HEK293T (cell line): Measurements from ENCODE around the gene PAK4.

Source experiments
- BHLHE40 ChIP-seq: fragments of 450-650 bp; IDR thresholded peaks from 2 replicates; pipeline ENCODE4 v1.6.1; 2016; ENCODE audit warnings: mild to moderate bottlenecking, moderate library complexity, borderline replicate concordance
- CTBP1 ChIP-seq: fragments of 450-650 bp; IDR thresholded peaks from 2 replicates; pipeline ENCODE4 v1.6.1; 2016; ENCODE audit warnings: borderline replicate concordance
- ELF4 ChIP-seq: fragments of 450-650 bp; IDR thresholded peaks from 2 replicates; pipeline ENCODE4 v1.6.1; 2017; ENCODE audit warnings: antibody characterized with exemption
- FOXA1 ChIP-seq: fragments of 450-650 bp; IDR thresholded peaks from 2 replicates; pipeline ENCODE4 v1.6.1; 2016; ENCODE audit warnings: mild to moderate bottlenecking
- FOXM1 ChIP-seq: fragments of 450-650 bp; IDR thresholded peaks from 2 replicates; pipeline ENCODE4 v1.6.1; 2017; ENCODE audit warnings: mild to moderate bottlenecking, borderline replicate concordance
- HDGF ChIP-seq: fragments of 450-650 bp; IDR thresholded peaks from 2 replicates; pipeline ENCODE4 v1.6.1; 2017; ENCODE audit warnings: antibody characterized with exemption, borderline replicate concordance
- PKNOX1 ChIP-seq: fragments of 450-650 bp; IDR thresholded peaks from 2 replicates; pipeline ENCODE4 v1.6.1; 2016
- SUZ12 ChIP-seq: fragments of 450-650 bp; IDR thresholded peaks from 2 replicates; pipeline ENCODE4 v1.6.1; 2016; ENCODE audit warnings: mild to moderate bottlenecking
- TARDBP ChIP-seq: fragments of 450-650 bp; IDR thresholded peaks from 2 replicates; pipeline ENCODE4 v1.6.1; 2016

DNA sequence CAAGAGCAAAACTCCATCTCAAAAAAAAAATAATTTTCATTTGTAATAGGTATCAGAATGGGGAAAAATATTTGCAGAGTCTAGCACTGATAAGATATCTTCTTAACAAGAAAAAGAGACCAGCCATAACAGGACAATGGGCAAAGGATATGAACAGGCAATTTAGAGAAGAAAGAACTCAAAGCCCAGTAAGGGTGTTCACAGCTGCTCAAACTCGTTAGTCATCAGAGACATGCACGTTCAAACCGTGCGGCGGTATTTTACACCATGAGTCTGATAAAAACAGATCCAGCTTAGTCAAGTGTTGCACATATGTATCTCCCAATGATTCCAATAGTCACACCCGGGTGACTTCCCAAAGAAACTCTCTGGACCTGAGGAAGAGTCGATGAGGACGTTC lies 57.5 kb downstream of the PAK4 start:
- TF ChIP-seq SUZ12 (no peak), BHLHE40 (no peak), FOXM1 (no peak), CTBP1 (no peak), ELF4 (no peak), TARDBP (no peak), HDGF (no peak), FOXA1 (no peak), PKNOX1 (no peak)
